Neural cell (in vitro differentiated cells): ENCODE results near the gene SIN3A.

Source experiments
- CTCF ChIP-seq: fragments of 450-650 bp; IDR thresholded peaks from 2 replicates; pipeline ENCODE4 v1.5.1; 2014; ENCODE audit warnings: antibody characterized with exemption, mild to moderate bottlenecking, moderate library complexity; ENCODE audit not compliant: poor library complexity, severe bottlenecking
- EZH2 ChIP-seq: fragments of 200-600, 300-800 bp; shearing (Covaris generic), sonication (generic); IDR thresholded peaks from 2 replicates; pipeline ENCODE4 v1.6.1; 2014; ENCODE audit warnings: antibody characterized with exemption, low read length, borderline replicate concordance, mild to moderate bottlenecking; ENCODE audit not compliant: insufficient read depth, poor library complexity, severe bottlenecking

- no peak for TF ChIP-seq EZH2
- no peak for TF ChIP-seq CTCF
Observed at GRCh38 chr15:75459581-75459980, 8.1 kb upstream of the SIN3A start.
